ENCODE data around the gene PPA2.

DNA sequence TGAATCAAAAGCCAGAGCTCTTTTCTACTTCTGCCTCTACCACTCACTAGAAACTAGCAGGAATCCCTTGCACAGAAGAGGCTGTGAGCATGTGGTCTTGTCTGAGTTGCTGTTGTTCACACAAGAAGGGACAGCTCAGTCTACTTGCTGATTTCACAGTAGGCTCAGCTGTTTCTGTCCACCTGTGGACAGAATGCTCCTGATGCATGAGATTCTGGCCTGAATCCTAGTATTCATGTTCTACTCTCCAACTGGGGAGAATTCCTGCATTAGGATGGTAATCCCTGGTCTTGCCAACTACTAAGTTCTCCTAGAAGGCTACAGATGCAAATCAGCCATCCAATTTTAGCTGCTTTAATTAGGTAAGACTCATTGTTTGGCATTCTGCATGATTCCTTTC lies 112.8 kb downstream of the PPA2 start:
- TF ChIP-seq EZH2 (IDR thresholded peaks at IDR 0.05; ENCODE audit: low read length, unreplicated experiment) = no peak
- TF ChIP-seq, protein P1, sequence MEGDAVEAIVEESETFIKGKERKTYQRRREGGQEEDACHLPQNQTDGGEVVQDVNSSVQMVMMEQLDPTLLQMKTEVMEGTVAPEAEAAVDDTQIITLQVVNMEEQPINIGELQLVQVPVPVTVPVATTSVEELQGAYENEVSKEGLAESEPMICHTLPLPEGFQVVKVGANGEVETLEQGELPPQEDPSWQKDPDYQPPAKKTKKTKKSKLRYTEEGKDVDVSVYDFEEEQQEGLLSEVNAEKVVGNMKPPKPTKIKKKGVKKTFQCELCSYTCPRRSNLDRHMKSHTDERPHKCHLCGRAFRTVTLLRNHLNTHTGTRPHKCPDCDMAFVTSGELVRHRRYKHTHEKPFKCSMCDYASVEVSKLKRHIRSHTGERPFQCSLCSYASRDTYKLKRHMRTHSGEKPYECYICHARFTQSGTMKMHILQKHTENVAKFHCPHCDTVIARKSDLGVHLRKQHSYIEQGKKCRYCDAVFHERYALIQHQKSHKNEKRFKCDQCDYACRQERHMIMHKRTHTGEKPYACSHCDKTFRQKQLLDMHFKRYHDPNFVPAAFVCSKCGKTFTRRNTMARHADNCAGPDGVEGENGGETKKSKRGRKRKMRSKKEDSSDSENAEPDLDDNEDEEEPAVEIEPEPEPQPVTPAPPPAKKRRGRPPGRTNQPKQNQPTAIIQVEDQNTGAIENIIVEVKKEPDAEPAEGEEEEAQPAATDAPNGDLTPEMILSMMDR (conservative IDR thresholded peaks at IDR 0.05; ENCODE audit: low read depth, low read length) = no peak
